Trophoblast cell (in vitro differentiated cells and primary cell): ENCODE data around the gene PRC1.

Experiments used
- DNase-seq, 2 donors: peaks; one replicate each; pipeline ENCODE4 v3.0.0-alpha.2; 2016
- H2AFZ ChIP-seq: 2 replicates; pipeline ENCODE4 v1.6.1; 2013; ENCODE audit warnings: low read length, moderate library complexity, mild to moderate bottlenecking; ENCODE audit not compliant: insufficient read depth, poor library complexity
- H2AK5ac ChIP-seq: 2 replicates; pipeline ENCODE4 v1.6.1; 2013; ENCODE audit warnings: mild to moderate bottlenecking, low read length
- H2BK120ac ChIP-seq: 2 replicates; pipeline ENCODE4 v1.6.1; 2013; ENCODE audit warnings: low read length, mild to moderate bottlenecking, moderate library complexity; ENCODE audit not compliant: insufficient read depth, poor library complexity
- H2BK12ac ChIP-seq: 2 replicates; pipeline ENCODE4 v1.6.1; 2013; ENCODE audit warnings: mild to moderate bottlenecking, low read length, moderate library complexity
- H2BK5ac ChIP-seq: 2 replicates; pipeline ENCODE4 v1.6.1; 2013; ENCODE audit warnings: low read length, low read depth, moderate library complexity, mild to moderate bottlenecking; ENCODE audit not compliant: poor library complexity
- H3K14ac ChIP-seq: 2 replicates; pipeline ENCODE4 v1.6.1; 2013; ENCODE audit warnings: mild to moderate bottlenecking, low read length
- H3K18ac ChIP-seq: 2 replicates; pipeline ENCODE4 v1.6.1; 2013; ENCODE audit warnings: mild to moderate bottlenecking, low read length
- H3K23ac ChIP-seq: 2 replicates; pipeline ENCODE4 v1.6.1; 2013; ENCODE audit warnings: low read length
- H3K27ac ChIP-seq: 2 replicates; pipeline ENCODE4 v1.5.1; 2013; ENCODE audit warnings: low read depth, mild to moderate bottlenecking, inconsistent platforms, low read length, moderate library complexity
- H3K27me3 ChIP-seq: 2 replicates; pipeline ENCODE4 v1.6.1; 2013; ENCODE audit warnings: inconsistent platforms, mild to moderate bottlenecking, low read length, moderate library complexity; ENCODE audit not compliant: insufficient read depth
- H3K36me3 ChIP-seq, 2 experiments: 1 replicate in 1 of 2; 2 replicates in 1 of 2; pipeline ENCODE4 v1.6.1; 2013; ENCODE audit warnings: low read length in 2 of 2, mild to moderate bottlenecking in 2 of 2, moderate library complexity in 1 of 2; ENCODE audit not compliant: insufficient read depth in 2 of 2, control insufficient read depth in 1 of 2
- H3K4ac ChIP-seq: 2 replicates; pipeline ENCODE4 v1.6.1; 2013; ENCODE audit warnings: low read depth, mild to moderate bottlenecking, low read length, moderate library complexity
- H3K4me1 ChIP-seq, 2 experiments: 1 replicate in 1 of 2; 2 replicates in 1 of 2; pipeline ENCODE4 v1.6.1; 2013; ENCODE audit warnings: low read length in 2 of 2, mild to moderate bottlenecking in 2 of 2, moderate library complexity in 1 of 2; ENCODE audit not compliant: insufficient read depth in 2 of 2, control insufficient read depth in 1 of 2
- H3K4me2 ChIP-seq: 2 replicates; pipeline ENCODE4 v1.6.1; 2013; ENCODE audit warnings: inconsistent platforms, mild to moderate bottlenecking, low read length, moderate library complexity
- H3K4me3 ChIP-seq: 2 replicates; pipeline ENCODE4 v1.5.1; 2013; ENCODE audit warnings: mild to moderate bottlenecking, low read depth, low read length, inconsistent platforms
- H3K79me1 ChIP-seq: one replicate; pipeline ENCODE4 v1.6.1; 2013; ENCODE audit warnings: low read length
- H3K79me2 ChIP-seq: 2 replicates; pipeline ENCODE4 v1.6.1; 2013; ENCODE audit warnings: low read length, mild to moderate bottlenecking; ENCODE audit not compliant: control insufficient read depth, insufficient read depth, poor library complexity
- H3K9ac ChIP-seq: 2 replicates; pipeline ENCODE4 v1.6.1; 2013; ENCODE audit warnings: mild to moderate bottlenecking, low read length
- H3K9me3 ChIP-seq: 2 replicates; pipeline ENCODE4 v1.6.1; 2013; ENCODE audit warnings: low read depth, mild to moderate bottlenecking, control low read depth, inconsistent platforms, low read length; ENCODE audit not compliant: insufficient read depth
- H4K12ac ChIP-seq: 2 replicates; pipeline ENCODE4 v1.6.1; 2013; ENCODE audit warnings: low read depth, mild to moderate bottlenecking, low read length, moderate library complexity
- H4K8ac ChIP-seq: 2 replicates; pipeline ENCODE4 v1.6.1; 2013; ENCODE audit warnings: low read depth, mild to moderate bottlenecking, low read length, moderate library complexity
- H4K91ac ChIP-seq: one replicate; pipeline ENCODE4 v1.6.1; 2013; ENCODE audit warnings: low read depth, mild to moderate bottlenecking, low read length, moderate library complexity
- WGBS: extraction: QIAGEN DNeasy Blood & Tissue Kit; methylation state at CpG from one replicate; pipeline ENCODE4 v1.1.7; 2013; ENCODE audit warnings: missing lambda C conversion rate; ENCODE audit not compliant: insufficient read length, insufficient coverage; ENCODE audit errors: extremely low coverage; 5-methylcytosine and 5-hydroxymethylcytosine counted together

PRC1 gene

GRCh38 chr15:90959028-90959595 is 35.2 kb downstream of the PRC1 start:
- no peak overlapping the region for H3K23ac ChIP-seq
- no peak overlapping the region for H3K4ac ChIP-seq
- H3K27ac ChIP-seq, result no peak overlapping the region
- no peak for DNase-seq
- H2BK120ac ChIP-seq, result no peak overlapping the region
- H3K4me1 ChIP-seq, result peaks cover 8 to 9% of the 10 kb centered on the region in 2 experiments
- no peak overlapping the region for H4K8ac ChIP-seq
- H3K27me3 ChIP-seq, result no peaks in the 10 kb centered on the region
- no peak overlapping the region for H3K4me3 ChIP-seq
- no peak overlapping the region for H3K4me2 ChIP-seq
- WGBS, result no CpG with 5 or more reads among the region's 8 CpGs
- peaks cover 2% of the 10 kb centered on the region for H3K9me3 ChIP-seq
- H3K14ac ChIP-seq, result no peak overlapping the region
- H3K18ac ChIP-seq, result no peak overlapping the region
- no peak overlapping the region for H4K91ac ChIP-seq
- peaks cover 5% of the 10 kb centered on the region for H3K79me2 ChIP-seq
- no peak overlapping the region for H2AFZ ChIP-seq
- no peak overlapping the region for H2AK5ac ChIP-seq
- H2BK12ac ChIP-seq, result no peak overlapping the region
- no peak overlapping the region for H3K9ac ChIP-seq
- H3K36me3 ChIP-seq, result peaks cover 8 to 21% of the 10 kb centered on the region in 2 experiments
- H3K79me1 ChIP-seq, result peaks cover 7% of the 10 kb centered on the region
- no peak overlapping the region for H2BK5ac ChIP-seq
- H4K12ac ChIP-seq, result no peak overlapping the region

- H3K36me3 ChIP-seq, result peaks cover 21 to 32% of the 10 kb centered on the region in 2 experiments
- no peak overlapping the region for H2BK5ac ChIP-seq
- no peak overlapping the region for H3K14ac ChIP-seq
- no peak overlapping the region for H3K4ac ChIP-seq
- no peaks in the 10 kb centered on the region for H3K27me3 ChIP-seq
- DNase-seq, result no peak
- no peak overlapping the region for H4K8ac ChIP-seq
- H4K12ac ChIP-seq, result no peak overlapping the region
- H2BK120ac ChIP-seq, result no peak overlapping the region
- no peak overlapping the region for H3K9ac ChIP-seq
- H3K9me3 ChIP-seq, result peaks cover 2% of the 10 kb centered on the region
- no peak overlapping the region for H2AFZ ChIP-seq
- H2AK5ac ChIP-seq, result no peak overlapping the region
- H3K4me3 ChIP-seq, result no peak overlapping the region
- peak overlapping the region; percentile 15 for H3K18ac ChIP-seq
- H3K27ac ChIP-seq, result no peak overlapping the region
- no peak overlapping the region for H3K23ac ChIP-seq
- H3K4me1 ChIP-seq, result peaks cover 8 to 9% of the 10 kb centered on the region in 2 experiments
- peaks cover 7% of the 10 kb centered on the region for H3K79me1 ChIP-seq
- H2BK12ac ChIP-seq, result no peak overlapping the region
- no CpG with 5 or more reads among the region's 6 CpGs for WGBS
- H4K91ac ChIP-seq, result no peak overlapping the region
- H3K79me2 ChIP-seq, result peaks cover 5% of the 10 kb centered on the region
- H3K4me2 ChIP-seq, result no peak overlapping the region
These were observed 36.5 kb downstream of the PRC1 start for GRCh38 chr15:90957791-90958190.

- no peak overlapping the region for H2BK120ac ChIP-seq
- no peak overlapping the region for H2BK12ac ChIP-seq
- H2BK5ac ChIP-seq, result no peak overlapping the region
- peaks cover 5% of the 10 kb centered on the region for H3K79me2 ChIP-seq
- H3K4me1 ChIP-seq, result peaks cover 8 to 9% of the 10 kb centered on the region in 2 experiments
- H3K27me3 ChIP-seq, result no peaks in the 10 kb centered on the region
- H3K4me3 ChIP-seq, result peak overlapping the region; percentile 73
- peaks cover 24 to 37% of the 10 kb centered on the region in 2 experiments for H3K36me3 ChIP-seq
- peaks cover 2% of the 10 kb centered on the region for H3K9me3 ChIP-seq
- H3K4ac ChIP-seq, result no peak overlapping the region
- peak overlapping the region; percentile 43 for H4K12ac ChIP-seq
- H3K18ac ChIP-seq, result peak overlapping the region; percentile 15
- peak in 1 of 2 donors; percentile 58 for DNase-seq
- H2AFZ ChIP-seq, result peak overlapping the region; percentile 50
- H4K91ac ChIP-seq, result no peak overlapping the region
- H3K23ac ChIP-seq, result no peak overlapping the region
- H2AK5ac ChIP-seq, result no peak overlapping the region
- peaks cover 7% of the 10 kb centered on the region for H3K79me1 ChIP-seq
- H4K8ac ChIP-seq, result peak overlapping the region; percentile 55
- H3K9ac ChIP-seq, result peak overlapping the region; percentile 46
- WGBS, result no CpG with 5 or more reads among the region's 63 CpGs
- H3K4me2 ChIP-seq, result peak overlapping the region; percentile 91
- H3K14ac ChIP-seq, result peak overlapping the region; percentile 41
- H3K27ac ChIP-seq, result no peak overlapping the region
These were observed 37.1 kb downstream of the PRC1 start for GRCh38 chr15:90957031-90957790.

GRCh38 chr15:90956274-90957030 is 37.9 kb downstream of the PRC1 start:
- H3K4me2 ChIP-seq, result peak overlapping the region; percentile 91
- H3K4me1 ChIP-seq, result peaks cover 8 to 9% of the 10 kb centered on the region in 2 experiments
- peak overlapping the region; percentile 22 for H4K8ac ChIP-seq
- H2AK5ac ChIP-seq, result no peak overlapping the region
- H3K4ac ChIP-seq, result no peak overlapping the region
- H2BK120ac ChIP-seq, result no peak overlapping the region
- H3K36me3 ChIP-seq, result peaks cover 24 to 41% of the 10 kb centered on the region in 2 experiments
- H2AFZ ChIP-seq, result peak overlapping the region; percentile 50
- no peak overlapping the region for H4K12ac ChIP-seq
- no peak overlapping the region for H2BK5ac ChIP-seq
- H4K91ac ChIP-seq, result no peak overlapping the region
- DNase-seq, result peak; percentile 86 to 92
- peaks cover 2% of the 10 kb centered on the region for H3K9me3 ChIP-seq
- H3K14ac ChIP-seq, result no peak overlapping the region
- H3K4me3 ChIP-seq, result peak overlapping the region; percentile 73
- H2BK12ac ChIP-seq, result no peak overlapping the region
- WGBS, result no CpG with 5 or more reads among the region's 56 CpGs
- H3K23ac ChIP-seq, result no peak overlapping the region
- H3K18ac ChIP-seq, result no peak overlapping the region
- no peak overlapping the region for H3K9ac ChIP-seq
- H3K27ac ChIP-seq, result no peak overlapping the region
- H3K79me2 ChIP-seq, result peaks cover 5% of the 10 kb centered on the region
- H3K79me1 ChIP-seq, result peaks cover 7% of the 10 kb centered on the region
- no peaks in the 10 kb centered on the region for H3K27me3 ChIP-seq
